Coronary artery (tissue), 2 donors: Measurements from ENCODE around the gene RIF1.

Experiments used
- DNase-seq: peaks from one replicate; pipeline ENCODE4 v3.0.0-alpha.2; 2017; ENCODE audit warnings: low spot score
- H3K27ac ChIP-seq, 2 donors: fragments of 200-600 bp; sonication (generic); one replicate each; pipeline ENCODE4 v1.5.1; 2016 to 2019
- H3K4me3 ChIP-seq: fragments of 200-600 bp; sonication (generic); 2 replicates; pipeline ENCODE4 v1.5.1; 2016; ENCODE audit warnings: mild to moderate bottlenecking, moderate library complexity
- TF ChIP-seq, protein P1 (sequence below): fragments of 200-600 bp; sonication (generic); IDR thresholded peaks from one replicate; pipeline ENCODE4 v1.5.1; 2019; ENCODE audit warnings: antibody characterized with exemption

The RIF1 gene

DNA sequence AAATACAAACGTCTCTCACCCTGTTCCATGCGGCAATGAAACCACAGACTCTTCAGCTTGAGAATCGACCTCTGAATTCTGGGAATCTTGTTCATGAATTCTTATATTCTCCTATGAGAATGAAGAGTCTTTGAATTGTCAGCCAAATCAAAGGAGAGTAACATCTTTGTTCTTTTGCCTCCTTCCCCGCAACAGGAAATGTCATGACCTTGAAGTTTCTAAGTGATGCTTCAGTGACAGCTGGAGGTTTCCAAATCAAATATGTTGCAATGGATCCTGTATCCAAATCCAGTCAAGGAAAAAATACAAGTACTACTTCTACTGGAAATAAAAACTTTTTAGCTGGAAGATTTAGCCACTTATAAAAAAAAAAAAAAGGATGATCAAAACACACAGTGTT, 30.5 kb upstream of the RIF1 start:
- Histone ChIP-seq H3K4me3 (no peak overlapping the region), H3K27ac (no peak overlapping the region)
- no peak for DNase-seq
- TF ChIP-seq, protein P1, sequence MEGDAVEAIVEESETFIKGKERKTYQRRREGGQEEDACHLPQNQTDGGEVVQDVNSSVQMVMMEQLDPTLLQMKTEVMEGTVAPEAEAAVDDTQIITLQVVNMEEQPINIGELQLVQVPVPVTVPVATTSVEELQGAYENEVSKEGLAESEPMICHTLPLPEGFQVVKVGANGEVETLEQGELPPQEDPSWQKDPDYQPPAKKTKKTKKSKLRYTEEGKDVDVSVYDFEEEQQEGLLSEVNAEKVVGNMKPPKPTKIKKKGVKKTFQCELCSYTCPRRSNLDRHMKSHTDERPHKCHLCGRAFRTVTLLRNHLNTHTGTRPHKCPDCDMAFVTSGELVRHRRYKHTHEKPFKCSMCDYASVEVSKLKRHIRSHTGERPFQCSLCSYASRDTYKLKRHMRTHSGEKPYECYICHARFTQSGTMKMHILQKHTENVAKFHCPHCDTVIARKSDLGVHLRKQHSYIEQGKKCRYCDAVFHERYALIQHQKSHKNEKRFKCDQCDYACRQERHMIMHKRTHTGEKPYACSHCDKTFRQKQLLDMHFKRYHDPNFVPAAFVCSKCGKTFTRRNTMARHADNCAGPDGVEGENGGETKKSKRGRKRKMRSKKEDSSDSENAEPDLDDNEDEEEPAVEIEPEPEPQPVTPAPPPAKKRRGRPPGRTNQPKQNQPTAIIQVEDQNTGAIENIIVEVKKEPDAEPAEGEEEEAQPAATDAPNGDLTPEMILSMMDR = no peak

DNA sequence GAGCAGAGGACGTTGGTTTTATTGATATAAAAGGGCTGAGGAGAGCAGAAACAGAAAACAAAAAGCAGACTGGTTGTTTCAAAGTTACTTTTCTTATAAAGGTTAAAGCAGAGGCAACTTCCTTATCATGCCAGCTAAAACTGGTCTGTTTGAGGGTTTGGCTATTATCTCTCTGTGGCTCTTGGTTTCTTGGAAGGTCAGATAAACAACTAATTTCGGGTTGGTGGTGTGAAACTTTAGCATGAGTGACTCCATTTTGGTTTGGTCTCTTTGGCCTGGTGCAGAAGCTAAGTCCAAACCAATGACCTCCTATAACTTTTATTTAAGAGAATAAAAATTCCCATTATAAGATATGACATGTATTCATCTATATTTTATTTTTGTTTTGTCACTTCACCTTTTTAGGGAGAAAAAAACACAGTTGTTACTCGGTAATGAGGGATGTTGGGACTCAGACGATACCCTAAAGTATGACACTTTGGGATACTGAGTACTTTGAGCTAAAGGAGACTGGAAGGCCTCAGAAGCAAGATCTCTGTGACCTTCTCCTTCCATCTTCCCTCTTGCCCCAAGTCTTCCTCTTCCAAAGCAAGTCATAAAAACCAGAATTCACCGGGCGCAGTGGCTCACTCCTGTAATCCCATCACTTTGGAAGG, 29.0 kb upstream of the RIF1 start:
- no peak overlapping the region for H3K27ac ChIP-seq

DNA sequence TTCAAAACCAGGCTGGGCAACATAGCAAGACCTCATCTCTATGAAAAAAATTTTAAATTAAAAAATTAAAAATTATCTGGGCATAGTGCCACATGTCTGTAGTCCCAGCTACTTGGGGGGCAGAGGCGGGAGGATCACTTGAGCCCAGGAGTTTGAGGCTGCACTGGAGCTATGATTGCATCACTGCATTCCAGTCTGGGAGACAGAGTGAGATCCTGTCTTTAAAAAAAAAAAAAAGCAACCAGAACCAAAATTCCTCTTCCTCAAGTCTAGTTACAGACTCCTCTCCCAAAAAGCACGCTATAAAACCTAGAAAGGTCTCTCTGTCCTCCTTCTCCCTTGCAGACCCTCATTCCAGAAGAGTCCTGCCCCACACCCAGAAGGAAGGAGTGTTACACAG, 28.4 kb upstream of the RIF1 start:
- TF ChIP-seq, protein P1 = no peak
- no peak for DNase-seq
- H3K4me3 ChIP-seq = no peak overlapping the region
- H3K27ac ChIP-seq = no peak overlapping the region

More for the DNA sequence above, 29.0 kb upstream of the RIF1 start:
- TF ChIP-seq, protein P1 = no peak
- no peak for DNase-seq
- H3K4me3 ChIP-seq = no peak overlapping the region

DNA sequence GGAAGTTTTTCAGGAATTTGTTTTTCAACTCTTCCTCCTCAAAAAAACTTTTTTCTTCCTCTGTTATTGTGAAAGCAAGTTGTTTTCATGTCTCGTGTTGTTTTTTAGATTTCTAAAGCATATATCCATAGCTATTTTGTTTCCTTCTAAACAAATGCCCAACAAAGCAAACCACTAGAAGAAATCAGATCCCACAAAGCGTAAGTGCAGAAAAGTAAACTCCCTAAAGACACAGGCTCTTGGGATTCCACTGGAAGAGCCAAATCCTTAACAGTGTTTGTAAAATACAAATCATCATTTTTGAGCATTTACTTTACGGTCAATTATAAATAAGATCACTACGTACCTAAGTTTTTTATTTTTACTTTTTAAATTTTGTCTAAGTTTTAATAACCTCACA, 21.7 kb upstream of the RIF1 start:
- DNase-seq = no peak
- Histone ChIP-seq H3K4me3 (no peak overlapping the region), H3K27ac (no peak overlapping the region)
- TF ChIP-seq, protein P1 = no peak

DNA sequence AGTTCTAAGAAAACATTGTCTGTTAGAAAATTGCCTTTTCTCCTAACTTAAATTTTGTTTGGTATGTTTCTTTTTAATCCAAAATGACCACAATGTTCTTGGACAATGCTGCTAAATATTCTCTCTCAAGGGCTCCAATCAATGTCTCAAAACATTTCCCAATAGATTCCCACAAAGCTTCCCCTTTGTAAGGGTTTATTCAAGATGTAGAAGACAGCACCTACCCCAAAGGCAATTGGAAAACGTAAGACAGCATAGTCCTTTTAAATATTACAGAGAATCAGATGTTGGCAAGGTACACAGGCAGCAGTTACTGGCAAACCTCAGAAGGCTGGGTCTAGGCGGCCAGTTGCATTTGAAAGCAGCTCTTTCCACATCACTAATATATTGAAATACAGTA, 18.3 kb upstream of the RIF1 start:
- TF ChIP-seq, protein P1 = no peak
- Histone ChIP-seq H3K27ac (no peak overlapping the region), H3K4me3 (no peak overlapping the region)
- DNase-seq = no peak

DNA sequence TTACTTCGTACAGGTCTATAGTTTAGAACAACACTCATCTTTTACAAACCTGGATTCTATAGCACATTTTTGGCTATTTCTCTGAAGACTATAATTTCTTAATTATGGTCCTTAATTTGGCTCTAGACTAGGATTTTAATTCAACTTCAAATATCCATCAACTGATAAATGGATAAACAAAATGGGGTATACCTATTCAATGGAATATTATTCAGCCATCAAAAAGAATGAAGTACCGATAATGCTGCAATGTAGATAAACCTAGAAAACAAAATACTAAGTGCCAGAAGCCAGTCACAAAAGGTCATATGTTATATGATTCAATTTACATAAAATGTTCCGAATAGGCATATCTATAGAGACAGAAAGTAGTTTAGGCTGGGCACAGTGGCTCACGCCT, 15.2 kb upstream of the RIF1 start:
- Histone ChIP-seq H3K27ac (no peak overlapping the region), H3K4me3 (no peak overlapping the region)
- no peak for DNase-seq
- TF ChIP-seq, protein P1 = no peak
